Sciatic nerve (tissue), 2 donors: ENCODE measurements around the gene RAB12. TPM values are rescaled to one million over a fixed set of nuclear protein-coding genes. Genes with fewer than 3 reads are reported as not detected.

Source experiments
- ATAC-seq: fragments of 200-7000 bp; cut with Tn5 transposase; one replicate; pipeline ENCODE4 v1.9.1; 2020; ENCODE audit warnings: mild to moderate bottlenecking, moderate library complexity
- DNase-seq: peaks from one replicate; pipeline ENCODE4 v3.0.0-alpha.2; 2020; ENCODE audit warnings: low spot score
- intact Hi-C: fragments of 100-400 bp; cut with DNase I; formaldehyde crosslinking; loops from one replicate; pipeline ENCODE4 v1.14.2; 2022
- total RNA-seq: library from RNA; stranded (reverse); fragmentation: NEBNext Ultra II Directional; extraction: Animal tissue kit (Norgen Biotek cat#: 25700); gene quantifications from one replicate; pipeline ENCODE4 v1.2.1, GENCODE V29; 2021
- donor health status: DM: no; HTN: no; CAD: no.
- donor health status: DM: no; HTN: no; CAD: no.

Gene RAB12
- total RNA-seq, 1 donor from 2014 or later: 50.2 TPM

GRCh38 chr18:8662560-8663255 lies 53.5 kb downstream of the RAB12 start:
- DNase-seq (no peak), ATAC-seq (no peak)
- intact Hi-C loops: no loop called here

GRCh38 chr18:8667846-8668245 lies 58.6 kb downstream of the RAB12 start:
- ATAC-seq (no peak), DNase-seq (no peak)
- intact Hi-C loops: no loop called here

GRCh38 chr18:8668381-8668780 lies 59.1 kb downstream of the RAB12 start:
- ATAC-seq: no peak
- intact Hi-C loops: no loop called here
- DNase-seq: no peak

GRCh38 chr18:8669571-8669970 lies 60.3 kb downstream of the RAB12 start:
- ATAC-seq: no peak
- intact Hi-C loops: no loop called here
- DNase-seq: no peak

GRCh38 chr18:8673256-8674209 lies 64.3 kb downstream of the RAB12 start:
- DNase-seq: no peak
- intact Hi-C loops: no loop called here
- ATAC-seq: no peak

- ATAC-seq: no peak
- no peak for DNase-seq
- intact Hi-C loops: no loop called here
Measured at GRCh38 chr18:8675057-8675456, 65.8 kb downstream of the RAB12 start.

- DNase-seq (no peak), ATAC-seq (no peak)
- intact Hi-C loops: no loop called here
Measured at GRCh38 chr18:8681196-8681595, 72.0 kb downstream of the RAB12 start.

GRCh38 chr18:8684577-8684976 lies 75.3 kb downstream of the RAB12 start:
- intact Hi-C loops: no loop called here
- no peak for DNase-seq
- no peak for ATAC-seq

- DNase-seq: no peak
Measured at GRCh38 chr18:8685141-8685913, 76.1 kb downstream of the RAB12 start.

GRCh38 chr18:8685914-8686216 lies 76.6 kb downstream of the RAB12 start:
- no peak for DNase-seq
- ATAC-seq: no peak
- intact Hi-C loops: no loop called here

More at GRCh38 chr18:8685141-8685913, 76.1 kb downstream of the RAB12 start:
- intact Hi-C loops: no loop called here
- ATAC-seq: peak; percentile 30

GRCh38 chr18:8686611-8687010 lies 77.4 kb downstream of the RAB12 start:
- ATAC-seq (no peak), DNase-seq (no peak)
- intact Hi-C loops: no loop called here

GRCh38 chr18:8688216-8688800 lies 79.1 kb downstream of the RAB12 start:
- DNase-seq: no peak
- intact Hi-C loops: no loop called here
- ATAC-seq: no peak

- ATAC-seq: no peak
- intact Hi-C loops: no loop called here
- no peak for DNase-seq
Measured at GRCh38 chr18:8688816-8689215, 79.6 kb downstream of the RAB12 start.

Other genes starting within 250 kb of the RAB12 start
- gene MTCL1, start 96.1 kb downstream of the RAB12 start, total RNA-seq: 14.6 TPM